Activated T-helper 1 cell treated with anti-CD3 and anti-CD28 coated beads, Interleukin-2, amount 50 U/mL, for 16 hours (primary cell): ENCODE results near the gene WDR17.

ENCODE experiments used
- DNase-seq, 2 donors: peaks; one replicate each; pipeline ENCODE4 v3.0.0-alpha.2; 2020; ENCODE audit warnings: low read depth in 1 of 2, low spot score in 1 of 2

Gene WDR17

GRCh38 chr4:176090115-176090514 is 24.5 kb downstream of the WDR17 start:
- no peak for DNase-seq

- no peak for DNase-seq
Observed at GRCh38 chr4:176099314-176099713, 33.7 kb downstream of the WDR17 start.

- DNase-seq = no peak
Observed at GRCh38 chr4:176102414-176103063, 36.9 kb downstream of the WDR17 start.

GRCh38 chr4:176107695-176108094 is 42.1 kb downstream of the WDR17 start:
- no peak for DNase-seq

GRCh38 chr4:176123710-176124407 is 58.2 kb downstream of the WDR17 start:
- no peak for DNase-seq

GRCh38 chr4:176125063-176125462 is 59.4 kb downstream of the WDR17 start:
- no peak for DNase-seq

GRCh38 chr4:176134670-176135069 is 69.0 kb downstream of the WDR17 start:
- no peak for DNase-seq

- DNase-seq = no peak
Observed at GRCh38 chr4:176137631-176138030, 72.0 kb downstream of the WDR17 start.

- no peak for DNase-seq
Observed at GRCh38 chr4:176139518-176139917, 73.9 kb downstream of the WDR17 start.

GRCh38 chr4:176142253-176142652 is 76.6 kb downstream of the WDR17 start:
- DNase-seq = no peak

- DNase-seq = no peak
Observed at GRCh38 chr4:176149680-176150355, 84.2 kb downstream of the WDR17 start.

- no peak for DNase-seq
Observed at GRCh38 chr4:176150356-176150682, 84.7 kb downstream of the WDR17 start.

GRCh38 chr4:176150704-176151103 is 85.1 kb downstream of the WDR17 start:
- no peak for DNase-seq

- DNase-seq = no peak
Observed at GRCh38 chr4:176153124-176153523, 87.5 kb downstream of the WDR17 start.

- no peak for DNase-seq
Observed at GRCh38 chr4:176156656-176157055, 91.0 kb downstream of the WDR17 start.

GRCh38 chr4:176163041-176163440 is 97.4 kb downstream of the WDR17 start:
- no peak for DNase-seq

GRCh38 chr4:176185051-176185450 is 119.4 kb downstream of the WDR17 start:
- DNase-seq = no peak

- no peak for DNase-seq
Observed at GRCh38 chr4:176186067-176186466, 120.4 kb downstream of the WDR17 start.

GRCh38 chr4:176186671-176187395 is 121.2 kb downstream of the WDR17 start:
- DNase-seq = no peak

- DNase-seq = no peak
Observed at GRCh38 chr4:176187624-176188023, 122.0 kb downstream of the WDR17 start.

- no peak for DNase-seq
Observed at GRCh38 chr4:176188654-176189053, 123.0 kb downstream of the WDR17 start.
